Activated T-cell treated with anti-CD3 and anti-CD28 coated beads, Interleukin-2, amount 50 U/mL, for 72 hours (primary cell): Measurements from ENCODE around the gene BPIFA1. TPM values are rescaled to one million over a fixed set of nuclear protein-coding genes. Genes with fewer than 3 reads are reported as not detected.
A peak's percentile ranks its signal among the peaks of the same experiment; 100 is the strongest.

ENCODE experiments used
- ATAC-seq, 2 donors: fragments of 150-1000 bp; cut with Tn5 transposase; replicated peaks in 1 of 2; 2 replicates each; pipeline ENCODE4 v1.10.0; 2021; ENCODE audit warnings: moderate library complexity in 2 of 2, mild to moderate bottlenecking in 1 of 2
- DNase-seq, 2 donors: peaks; one replicate each; pipeline ENCODE4 v3.0.0; 2021 to 2022; ENCODE audit warnings: mixed read lengths in 1 of 2
- H3K27ac Mint-ChIP-seq: one replicate; pipeline ENCODE4 v1.8.0; 2022; ENCODE audit warnings: mild to moderate bottlenecking, moderate library complexity, mixed read lengths
- H3K27me3 Mint-ChIP-seq: one replicate; pipeline ENCODE4 v1.8.0; 2022; ENCODE audit warnings: low read depth, mixed read lengths
- H3K36me3 Mint-ChIP-seq, 2 donors: one replicate each; pipeline ENCODE4 v1.8.0; 2022; ENCODE audit warnings: mixed read lengths in 2 of 2, mild to moderate bottlenecking in 1 of 2; ENCODE audit not compliant: insufficient read depth in 2 of 2
- H3K4me1 Mint-ChIP-seq: one replicate; pipeline ENCODE4 v1.8.0; 2022; ENCODE audit warnings: low read depth, mixed read lengths
- H3K4me3 Mint-ChIP-seq, 2 donors: one replicate each; pipeline ENCODE4 v1.8.0; 2022; ENCODE audit warnings: mild to moderate bottlenecking in 2 of 2, mixed read lengths in 2 of 2, moderate library complexity in 2 of 2
- H3K9me3 Mint-ChIP-seq, 2 donors: one replicate each; pipeline ENCODE4 v1.8.0; 2022; ENCODE audit warnings: mixed read lengths in 2 of 2
- total RNA-seq, 2 donors: library from RNA; stranded (reverse); gene quantifications; one replicate each; pipeline ENCODE4 v1.2.3, GENCODE V29; 2022

BPIFA1 gene
- total RNA-seq, 2 donors from 2014 or later = not detected

- DNase-seq (no peak), ATAC-seq (no peak)
- Mint-ChIP-seq H3K4me1 (no peaks in the 10 kb centered on the region), H3K27ac (no peak overlapping the region), H3K36me3 (no peaks in the 10 kb centered on the region), H3K27me3 (no peaks in the 10 kb centered on the region), H3K9me3 (no peaks in the 10 kb centered on the region), H3K4me3 (no peak overlapping the region)
Observed at GRCh38 chr20:33284937-33285336, 49.1 kb downstream of the BPIFA1 start.

- no peaks in the 10 kb centered on the region for H3K4me1 Mint-ChIP-seq
- no peak overlapping the region for H3K4me3 Mint-ChIP-seq
- no peaks in the 10 kb centered on the region for H3K36me3 Mint-ChIP-seq
- DNase-seq (no peak), ATAC-seq (no peak)
- no peaks in the 10 kb centered on the region for H3K9me3 Mint-ChIP-seq
- H3K27ac Mint-ChIP-seq = no peak overlapping the region
- no peaks in the 10 kb centered on the region for H3K27me3 Mint-ChIP-seq
Observed at GRCh38 chr20:33285861-33286495, 50.2 kb downstream of the BPIFA1 start.

- Mint-ChIP-seq H3K4me1 (no peaks in the 10 kb centered on the region), H3K9me3 (no peaks in the 10 kb centered on the region), H3K27ac (no peak overlapping the region), H3K36me3 (no peaks in the 10 kb centered on the region), H3K27me3 (no peaks in the 10 kb centered on the region), H3K4me3 (no peak overlapping the region)
- no peak for DNase-seq
- no peak for ATAC-seq
Observed at GRCh38 chr20:33287884-33288283, 52.1 kb downstream of the BPIFA1 start.

GRCh38 chr20:33290852-33291251 lies 55.1 kb downstream of the BPIFA1 start:
- Mint-ChIP-seq H3K4me3 (no peak overlapping the region), H3K9me3 (no peaks in the 10 kb centered on the region), H3K27ac (no peak overlapping the region), H3K27me3 (peaks cover 10% of the 10 kb centered on the region), H3K36me3 (no peaks in the 10 kb centered on the region), H3K4me1 (no peaks in the 10 kb centered on the region)
- ATAC-seq = no peak
- no peak for DNase-seq

GRCh38 chr20:33291416-33291815 lies 55.6 kb downstream of the BPIFA1 start:
- ATAC-seq = peak in 1 of 2 donors; percentile 20
- DNase-seq = no peak
- H3K4me3 Mint-ChIP-seq = no peak overlapping the region
- H3K4me1 Mint-ChIP-seq = no peaks in the 10 kb centered on the region
- H3K27ac Mint-ChIP-seq = no peak overlapping the region
- H3K9me3 Mint-ChIP-seq = no peaks in the 10 kb centered on the region
- no peaks in the 10 kb centered on the region for H3K36me3 Mint-ChIP-seq
- H3K27me3 Mint-ChIP-seq = peaks cover 10% of the 10 kb centered on the region

GRCh38 chr20:33291830-33292355 lies 56.1 kb downstream of the BPIFA1 start:
- H3K4me3 Mint-ChIP-seq = no peak overlapping the region
- H3K36me3 Mint-ChIP-seq = no peaks in the 10 kb centered on the region
- DNase-seq (peak; percentile 64 to 76), ATAC-seq (peak; percentile 20 to 53)
- H3K27ac Mint-ChIP-seq = no peak overlapping the region
- H3K27me3 Mint-ChIP-seq = peaks cover 10% of the 10 kb centered on the region
- H3K9me3 Mint-ChIP-seq = no peaks in the 10 kb centered on the region
- no peaks in the 10 kb centered on the region for H3K4me1 Mint-ChIP-seq

Other genes with a start within 250 kb of the BPIFA1 start
- gene SUN5, start 231.6 kb upstream of the BPIFA1 start, total RNA-seq = not detected
- gene BPIFB2, start 228.3 kb upstream of the BPIFA1 start, total RNA-seq = not detected
- gene BPIFB6, start 204.3 kb upstream of the BPIFA1 start, total RNA-seq = not detected
- not detected for gene BPIFB3, start 182.1 kb upstream of the BPIFA1 start, total RNA-seq
- gene BPIFB4, start 156.4 kb upstream of the BPIFA1 start, total RNA-seq = not detected
- not detected for gene BPIFA2, start 67.8 kb upstream of the BPIFA1 start, total RNA-seq
- not detected for gene BPIFA3, start 18.6 kb upstream of the BPIFA1 start, total RNA-seq
- not detected for gene BPIFB1, start 47.2 kb downstream of the BPIFA1 start, total RNA-seq
- gene CDK5RAP1, start 165.5 kb downstream of the BPIFA1 start, total RNA-seq = 10 to 100 TPM; 43.0 to 64.2 TPM
- gene SNTA1, start 207.8 kb downstream of the BPIFA1 start, total RNA-seq = 1 to 10 TPM; 2.2 to 3.7 TPM